Umbilical cord (tissue), 2 donors: Measurements from ENCODE around the gene PREX1. TPM values are rescaled to one million over a fixed set of nuclear protein-coding genes. Genes with fewer than 3 reads are reported as not detected.
"Not testable (repeated sequence)": the region's sequence is repeated elsewhere in the genome, so short reads cannot be mapped to it uniquely, and the experiment has no call there.

Experiments
- DNase-seq: peaks from one replicate; pipeline ENCODE4 v3.0.0-alpha.2; 2015; ENCODE audit warnings: low spot score
- total RNA-seq: library from RNA; depleted of rRNA; stranded (reverse); fragments of >200 nt; gene quantifications from one replicate; pipeline ENCODE4 v1.2.3, GENCODE V29; 2014; ENCODE audit warnings: low replicate concordance; ENCODE audit not compliant: insufficient read depth

Gene PREX1
- total RNA-seq: 6.5 TPM

DNA sequence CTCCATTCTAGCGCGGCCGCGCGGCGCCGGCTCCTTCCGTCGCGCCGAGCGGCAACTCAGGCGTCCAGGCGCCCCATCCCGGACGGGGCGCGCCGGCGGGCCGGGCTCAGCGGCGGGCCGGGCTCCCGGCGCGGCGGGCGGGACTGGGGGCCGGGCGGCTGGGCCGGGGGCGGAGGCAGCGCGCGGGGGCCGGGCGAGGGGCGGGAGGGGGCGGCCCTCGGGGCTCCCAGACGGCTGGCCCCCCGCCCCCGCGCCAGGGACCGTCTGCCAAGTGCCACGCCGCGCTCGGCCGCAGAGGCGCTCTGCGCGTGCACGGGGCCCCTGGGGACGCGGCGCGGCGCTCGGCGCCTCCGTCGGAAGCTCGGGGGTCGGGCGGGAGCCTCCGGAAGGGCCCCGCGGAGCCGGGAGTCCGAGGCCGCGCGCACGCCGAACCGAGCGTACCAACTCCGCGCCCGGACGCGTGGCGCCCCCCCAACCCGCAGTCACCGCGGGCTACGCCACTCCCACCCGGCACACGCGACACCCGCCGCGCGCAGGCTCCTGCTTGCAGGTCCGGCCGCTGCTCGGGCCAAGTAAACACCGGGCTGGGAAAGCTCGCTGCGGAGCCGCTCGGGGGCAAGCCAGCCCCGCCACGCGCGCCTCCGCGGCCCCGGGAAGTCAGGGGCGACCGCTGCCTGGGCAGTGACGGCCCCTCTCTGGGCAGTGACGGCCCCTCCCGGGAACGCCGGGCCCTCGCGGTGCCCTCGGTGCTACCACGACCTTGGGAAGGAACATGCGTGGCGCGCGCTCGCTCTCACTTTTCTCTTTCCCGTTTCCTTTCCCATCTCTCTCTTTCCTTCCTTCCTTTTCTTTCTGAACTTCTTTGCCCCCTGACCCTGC, at the start of gene PREX1:
Gene PREX1 (minus strand): TSS at position 145 of the 879 bp plus-strand sequence. CDS start 139 bp downstream, at position 6.
- peak; percentile 74 for DNase-seq

GRCh38 chr20:48877304-48877703, 49.5 kb upstream of the PREX1 start:
- no peak for DNase-seq

DNA sequence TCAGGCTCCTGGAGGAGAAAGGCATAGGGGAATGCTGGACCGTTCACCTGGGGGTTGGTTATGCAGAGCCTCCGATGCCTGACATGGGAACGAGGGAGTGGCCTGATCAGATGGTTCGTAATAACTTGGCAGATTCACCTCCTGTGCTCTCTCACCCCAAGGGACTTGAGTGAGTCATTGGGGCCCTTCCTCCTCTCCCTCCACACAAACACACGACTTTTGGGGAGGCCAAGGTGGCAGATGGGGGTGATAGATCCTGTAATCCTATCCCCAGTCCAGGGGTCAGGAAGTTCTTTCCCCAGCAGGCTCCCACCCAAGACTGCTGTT, 48.1 kb upstream of the PREX1 start:
- DNase-seq: no peak

DNA sequence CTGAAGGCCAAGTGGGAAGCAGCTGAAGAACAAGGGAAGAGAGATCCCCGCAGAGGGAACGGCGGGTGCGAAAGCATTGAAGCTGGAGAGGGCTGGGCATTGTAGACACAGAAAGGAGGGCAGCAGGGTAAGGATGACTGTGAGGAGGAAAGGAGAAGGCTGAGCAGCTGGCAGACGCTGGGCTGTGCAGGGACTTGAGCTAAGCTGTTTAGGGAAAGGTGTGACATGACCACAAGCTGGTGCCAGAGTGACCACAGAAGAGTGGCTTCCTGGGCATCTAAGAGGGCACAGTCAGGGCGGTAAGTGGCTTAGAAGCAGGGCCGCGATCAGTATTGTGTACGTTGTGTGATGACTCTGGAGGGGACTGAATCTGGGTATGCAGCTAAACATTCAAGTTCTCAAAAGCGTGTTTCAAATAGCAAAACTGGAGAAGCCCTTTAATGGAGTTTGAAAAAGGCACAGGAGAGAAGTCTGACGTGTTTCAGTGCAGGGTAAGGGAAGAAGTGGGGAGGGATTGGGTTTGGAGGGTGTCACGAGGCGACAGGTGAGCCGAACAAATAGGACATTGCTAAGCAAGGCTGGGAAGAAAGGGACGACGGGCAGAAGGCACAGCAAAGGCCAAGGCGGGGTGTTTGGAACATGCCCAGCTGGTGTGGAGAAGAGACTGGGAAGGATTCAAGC, 47.6 kb upstream of the PREX1 start:
- no peak for DNase-seq

- not testable (repeated sequence) for DNase-seq
Measured at GRCh38 chr20:48869442-48869841, 41.6 kb upstream of the PREX1 start.

GRCh38 chr20:48866936-48867335, 39.1 kb upstream of the PREX1 start:
- DNase-seq: no peak

DNA sequence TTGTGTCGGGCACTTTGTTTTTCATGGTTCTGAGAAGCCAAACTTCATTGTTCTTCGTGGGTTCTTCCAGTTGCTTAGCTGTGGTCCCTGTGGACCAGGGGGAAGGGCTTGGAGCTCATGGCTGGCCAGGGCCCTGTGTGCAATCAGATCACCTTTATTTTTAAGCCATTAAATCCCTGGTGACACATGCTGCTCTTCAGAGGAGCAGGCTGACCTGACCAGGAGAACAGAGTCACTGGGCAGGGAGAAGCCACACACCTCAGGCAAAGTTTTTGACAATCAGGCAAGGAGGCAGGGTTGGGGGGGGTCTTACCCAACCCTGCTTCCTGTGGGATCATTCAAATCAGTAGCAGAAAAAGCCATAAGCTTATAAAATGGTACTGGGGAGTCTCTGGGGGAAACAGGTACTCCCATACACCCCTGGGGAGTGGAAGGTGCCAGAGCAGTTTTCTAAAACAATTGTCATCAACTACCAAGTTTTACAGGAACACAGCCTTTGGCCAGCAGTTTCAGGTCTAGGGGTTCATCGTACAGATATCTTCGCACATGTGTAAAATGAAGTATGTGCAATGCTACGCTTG, 37.0 kb upstream of the PREX1 start:
- DNase-seq: no peak

- DNase-seq: no peak
Measured at GRCh38 chr20:48864254-48864653, 36.5 kb upstream of the PREX1 start.

DNA sequence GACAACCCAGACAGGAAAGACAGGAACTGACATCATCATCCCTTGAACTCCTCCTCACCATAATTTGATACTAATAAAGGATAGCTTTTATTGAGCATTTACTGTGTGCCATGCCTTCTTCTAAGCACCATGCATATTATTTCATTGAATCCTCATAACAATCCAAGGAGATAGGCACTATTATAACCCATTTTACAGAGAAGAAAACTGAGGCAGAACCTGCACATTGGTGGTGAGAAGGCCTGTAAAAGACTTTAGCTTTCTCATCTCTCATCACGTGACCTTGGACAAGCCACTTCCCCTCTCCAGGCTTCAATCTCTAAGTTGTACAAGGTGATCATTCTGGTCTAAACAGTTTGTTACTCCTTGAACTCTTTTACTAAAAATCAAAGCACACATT, 34.5 kb upstream of the PREX1 start:
- no peak for DNase-seq

DNA sequence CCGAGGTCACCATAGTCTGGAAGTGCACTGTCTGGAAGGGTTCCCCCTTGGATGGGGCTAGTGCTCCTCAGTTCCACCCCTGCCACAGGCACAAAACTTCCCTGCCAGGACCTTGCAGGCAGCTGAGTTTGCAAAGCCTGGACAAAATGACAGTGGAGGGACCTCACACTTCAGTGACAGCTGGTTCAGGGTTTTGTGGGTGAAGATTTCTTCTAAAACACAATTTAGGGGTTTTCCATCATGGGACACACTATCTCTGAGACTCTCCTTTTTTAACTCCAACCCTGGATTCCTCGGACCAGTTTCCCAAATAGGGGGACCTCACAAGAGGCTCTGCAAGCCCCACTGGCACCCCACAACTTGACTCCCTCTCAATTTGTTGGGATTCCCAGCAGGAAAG, 33.6 kb upstream of the PREX1 start:
- DNase-seq: no peak

DNA sequence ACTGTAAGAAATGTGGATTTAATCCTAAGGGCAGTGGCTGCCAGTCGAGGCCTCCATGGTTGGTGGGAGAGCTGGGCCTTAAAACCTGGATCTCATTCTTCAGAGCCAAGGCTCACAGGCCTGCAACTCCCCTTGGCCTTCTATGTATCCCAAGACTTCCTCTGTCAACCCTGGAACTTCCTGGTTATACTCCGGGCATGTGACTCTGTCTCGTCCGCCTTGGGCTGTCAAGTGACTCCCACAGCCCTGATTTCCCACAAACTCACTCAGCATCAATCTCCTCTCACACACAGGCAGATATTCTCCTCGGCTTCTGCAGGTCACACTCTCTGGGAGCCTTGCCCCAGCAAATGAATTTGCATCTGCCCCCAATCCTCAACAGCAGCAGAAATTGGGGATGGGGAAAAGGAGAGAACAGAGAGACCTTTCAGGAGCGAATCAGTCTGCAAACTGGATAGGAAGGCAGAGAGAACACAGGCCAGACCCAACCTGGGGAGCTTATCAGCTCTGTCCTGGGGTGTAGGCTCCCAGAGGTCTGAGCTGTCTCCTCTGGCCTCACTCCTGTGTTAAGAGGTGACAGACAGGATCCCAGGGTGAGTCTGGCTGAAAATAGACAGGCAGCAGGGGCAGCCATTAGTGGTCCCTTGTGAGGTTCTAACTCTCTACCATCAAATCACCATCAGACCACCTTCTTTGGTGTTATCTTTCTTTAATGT, 30.4 kb upstream of the PREX1 start:
- DNase-seq: peak; percentile 19

DNA sequence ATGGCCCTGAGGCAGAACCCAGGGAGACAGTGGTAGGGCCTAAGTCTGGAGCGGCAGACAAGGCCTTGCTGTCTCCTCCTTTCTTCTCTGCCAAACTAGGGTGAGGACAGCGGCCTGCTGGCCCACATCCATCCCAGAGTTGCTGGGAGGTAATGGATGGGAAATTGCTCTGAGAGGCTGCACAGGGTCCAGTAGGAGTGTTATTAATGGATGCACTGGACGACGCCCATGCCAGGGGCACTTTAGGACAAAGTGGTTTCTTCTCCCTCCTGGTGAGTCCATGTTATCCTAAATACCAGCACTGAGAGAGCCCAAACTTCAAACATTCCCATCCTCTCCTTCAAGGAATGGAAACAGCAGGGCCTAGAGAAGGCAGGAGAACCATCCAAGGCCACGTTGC, 28.3 kb upstream of the PREX1 start:
- no peak for DNase-seq

GRCh38 chr20:48855046-48855445, 27.2 kb upstream of the PREX1 start:
- DNase-seq: no peak

GRCh38 chr20:48852609-48853008, 24.8 kb upstream of the PREX1 start:
- DNase-seq: no peak

- no peak for DNase-seq
Measured at GRCh38 chr20:48851579-48851978, 23.8 kb upstream of the PREX1 start.

DNA sequence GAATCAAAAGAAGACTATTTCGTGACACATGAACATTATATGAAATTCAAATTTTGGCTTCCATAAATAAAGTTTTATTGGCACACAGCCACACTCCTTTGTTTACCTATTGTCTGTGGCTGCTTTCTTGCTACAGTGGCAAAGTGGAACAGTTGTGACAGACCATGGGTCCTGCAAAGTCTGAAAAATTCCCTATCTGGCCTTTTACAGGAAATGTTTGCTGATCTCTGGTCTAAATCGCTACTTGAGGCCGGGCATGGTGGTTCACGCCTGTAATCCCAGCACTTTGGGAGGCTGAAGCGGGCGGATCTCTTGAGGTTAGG, 23.1 kb upstream of the PREX1 start:
- DNase-seq: no peak

- DNase-seq: no peak
Measured at GRCh38 chr20:48850257-48850976, 22.6 kb upstream of the PREX1 start.

DNA sequence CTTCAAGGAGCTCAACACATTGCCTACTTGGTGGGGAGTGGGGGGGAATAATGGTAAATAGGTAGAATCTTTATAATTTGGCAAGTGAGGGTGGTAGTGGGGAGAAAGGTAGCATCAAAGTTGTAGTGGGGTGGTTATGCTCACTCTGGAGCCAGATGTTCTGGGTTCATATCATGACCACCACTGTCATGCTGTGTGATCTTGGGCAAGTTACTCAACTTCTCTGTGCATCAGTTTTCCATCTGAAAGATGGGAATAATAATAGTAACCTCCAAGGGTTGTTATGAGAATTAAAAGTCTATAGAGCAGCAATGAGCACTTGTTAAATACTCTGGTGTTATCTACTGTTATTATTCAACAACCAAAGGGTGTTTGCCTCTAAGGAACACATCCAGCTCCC, 22.0 kb upstream of the PREX1 start:
- no peak for DNase-seq

DNA sequence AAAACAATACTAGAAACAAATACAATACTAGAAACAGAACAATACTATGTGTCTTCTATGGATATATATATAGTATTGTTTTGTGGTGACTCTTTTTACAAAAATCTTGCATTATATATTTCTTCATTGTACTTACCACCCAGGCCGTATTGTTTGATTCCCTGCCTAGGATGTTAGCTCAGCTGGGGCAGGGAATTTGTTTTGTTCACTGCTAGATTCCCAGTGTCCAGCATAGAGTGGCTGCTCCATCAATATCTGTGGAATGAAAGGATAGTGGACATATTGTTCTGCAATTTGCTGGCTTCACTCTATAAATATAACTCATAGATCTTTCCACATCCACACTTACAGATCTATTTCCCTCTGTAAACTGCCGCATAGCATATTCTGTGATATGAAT, 21.5 kb upstream of the PREX1 start:
- DNase-seq: no peak

DNA sequence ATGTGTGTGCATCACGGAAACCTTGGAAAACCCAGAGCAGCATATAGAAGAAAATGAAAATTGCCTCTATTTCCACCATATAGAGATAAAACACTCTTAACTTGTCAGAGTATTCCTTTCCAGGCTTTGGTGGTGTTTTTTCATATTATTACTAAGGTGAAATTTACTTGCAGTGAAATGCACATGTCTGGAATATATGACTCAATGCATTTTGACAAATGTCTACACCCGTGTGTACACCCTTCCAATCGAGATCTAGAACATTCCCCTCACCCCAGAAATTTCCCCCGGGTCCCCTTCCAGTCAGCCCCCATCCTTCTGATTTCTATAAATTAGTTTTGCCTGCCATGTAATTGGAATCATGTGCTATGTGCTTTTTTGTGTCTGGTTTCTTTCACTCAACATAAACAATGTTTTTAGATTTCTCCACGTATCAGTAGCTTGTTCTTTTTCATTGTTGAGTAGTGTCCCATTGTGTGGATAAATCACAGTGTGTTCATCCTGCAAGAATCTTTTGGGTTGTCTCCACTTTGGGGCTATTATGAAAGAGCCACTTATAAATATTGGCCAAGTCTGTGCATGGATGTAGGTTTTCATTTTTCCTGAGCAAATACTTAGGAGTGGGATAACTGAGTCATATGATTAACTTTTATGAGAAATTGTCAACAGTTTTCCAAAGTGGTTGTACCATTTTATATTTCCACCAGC, 19.9 kb upstream of the PREX1 start:
- no peak for DNase-seq
